Hippocampal formation (tissue), 2 donors: ENCODE measurements around the gene CREBBP.
A peak's percentile ranks its signal among the peaks of the same experiment; 100 is the strongest.
"Not testable (repeated sequence)": the region's sequence is repeated elsewhere in the genome, so short reads cannot be mapped to it uniquely, and the experiment has no call there.

Experiments used
- DNase-seq, 2 donors: peaks; one replicate each; lab custom pipeline; 2025; lab: John Stamatoyannopoulos, UW

CREBBP gene

DNA sequence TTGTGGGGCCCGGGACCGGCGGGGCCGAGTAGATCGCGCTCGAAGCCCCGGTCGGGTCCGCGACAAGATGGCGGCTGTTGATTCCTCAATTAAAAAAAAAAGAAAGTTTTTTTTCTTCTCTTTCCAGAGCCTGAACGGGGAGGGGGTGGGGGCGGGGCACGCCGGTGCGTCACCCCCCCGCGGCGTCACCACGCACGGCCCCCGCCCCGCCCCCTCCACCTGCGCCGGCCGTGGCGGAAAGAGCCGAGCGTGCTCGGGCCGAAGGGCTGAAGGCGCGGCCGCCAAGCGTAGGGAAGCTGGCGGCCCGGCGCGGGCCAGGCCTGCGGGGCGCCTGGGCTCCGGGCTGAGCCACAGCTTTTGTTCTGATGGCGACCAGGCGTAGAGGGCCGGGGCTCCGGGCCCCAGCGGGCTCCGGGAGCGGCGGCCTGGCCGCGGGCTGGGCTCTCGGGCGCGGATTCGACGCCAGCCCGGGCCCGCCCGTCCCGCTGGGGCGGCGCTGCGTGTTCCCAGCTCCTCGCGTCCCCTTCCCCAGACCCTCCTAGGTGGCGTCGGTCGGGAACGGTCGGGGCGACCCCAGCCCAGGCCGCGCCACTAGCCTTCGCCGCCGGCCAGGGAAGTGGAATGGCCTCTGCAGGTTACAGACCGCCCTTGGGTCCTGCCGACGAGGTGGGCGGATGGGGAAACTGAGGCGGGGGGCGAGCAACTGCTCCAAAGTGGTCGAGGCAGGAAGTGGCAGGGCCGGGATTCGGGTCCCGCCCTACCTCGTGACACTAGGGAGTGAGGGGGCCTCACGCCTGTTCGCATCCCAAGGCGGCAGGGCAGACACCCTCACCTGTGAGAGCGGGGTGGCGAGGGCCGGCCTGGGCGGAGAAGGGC, at the start of gene CREBBP:
TSS of gene CREBBP (minus strand) at position 91 of the 876 bp plus-strand sequence. CDS start 797 bp downstream, outside the sequence.
- peak; percentile 77 to 80 for DNase-seq

DNA sequence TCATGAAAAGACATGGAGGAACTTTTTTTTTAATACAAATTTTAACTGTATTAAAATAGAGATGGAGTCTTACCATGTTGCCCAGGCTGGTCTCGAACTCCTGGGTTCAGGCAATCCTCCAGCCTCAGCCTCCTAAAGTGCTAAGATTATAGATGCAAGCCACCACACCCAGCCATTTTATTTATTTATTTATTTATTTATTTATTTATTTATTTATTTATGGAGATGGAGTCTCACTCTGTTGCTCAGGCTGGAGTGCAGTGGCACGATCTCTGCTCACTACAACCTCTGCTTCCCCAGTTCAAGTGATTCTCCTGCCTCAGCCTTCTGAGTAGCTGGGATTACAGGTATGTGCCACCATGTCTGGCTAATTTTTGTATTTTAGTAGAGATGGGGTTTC, 46.6 kb upstream of the CREBBP start:
- DNase-seq = not testable (repeated sequence)

DNA sequence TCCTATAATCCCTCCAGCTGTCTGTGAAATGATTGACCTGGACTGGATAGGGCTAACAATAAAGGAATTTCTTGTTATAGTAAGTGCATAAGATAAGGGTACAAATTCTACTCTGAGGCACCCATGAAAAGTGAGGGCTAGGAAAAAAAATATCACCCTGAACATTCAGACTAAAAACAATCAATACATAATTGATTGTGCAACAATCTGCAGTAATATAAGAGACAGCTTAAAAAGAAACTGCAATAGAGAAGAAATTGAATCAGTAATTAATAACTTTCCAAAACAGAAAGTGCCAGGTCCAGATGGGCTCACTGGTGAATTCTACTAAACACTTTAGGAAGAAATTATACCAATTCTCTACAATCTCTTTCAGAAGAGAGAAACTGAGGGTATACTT, 44.2 kb upstream of the CREBBP start:
- no peak for DNase-seq

DNA sequence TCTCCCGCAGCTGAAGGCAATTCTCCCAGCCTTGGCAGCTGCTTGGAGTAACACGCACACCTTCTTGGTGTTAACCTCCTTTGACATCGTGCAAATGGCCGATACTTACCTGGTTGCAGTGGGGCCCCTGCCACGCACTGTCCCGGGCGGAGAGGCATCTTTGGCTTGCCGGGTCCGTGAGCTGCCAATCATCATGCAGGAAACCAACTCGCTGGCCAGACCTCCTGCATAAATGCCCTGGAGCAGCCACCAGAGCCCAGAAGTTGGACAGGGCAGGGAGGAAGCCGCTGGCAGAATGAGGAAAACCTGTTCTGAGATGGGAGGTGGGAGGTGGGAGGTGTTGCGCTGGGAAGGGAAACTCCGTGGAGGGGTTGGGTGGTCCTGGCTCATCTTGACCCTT, 41.7 kb upstream of the CREBBP start:
- no peak for DNase-seq

DNA sequence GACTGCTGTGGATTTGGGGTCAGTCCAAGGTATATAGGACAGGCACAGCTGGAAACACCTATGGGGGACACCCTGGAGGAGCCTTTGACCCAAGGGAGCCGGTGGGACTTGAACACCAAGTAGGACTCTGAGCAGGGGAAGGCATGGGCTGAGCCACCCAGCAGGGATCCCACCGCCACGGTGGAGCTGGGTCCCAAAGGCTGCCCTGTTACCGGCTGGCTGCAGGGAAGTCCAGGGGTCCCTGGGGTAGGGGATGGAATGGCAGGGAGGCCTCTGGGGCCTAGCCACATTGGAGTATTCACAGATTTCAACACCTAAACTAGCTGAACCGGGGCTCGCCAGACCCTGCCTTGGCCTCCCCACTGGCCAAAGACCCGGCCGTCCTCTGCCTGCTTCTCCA, 39.7 kb upstream of the CREBBP start:
- DNase-seq = no peak

DNA sequence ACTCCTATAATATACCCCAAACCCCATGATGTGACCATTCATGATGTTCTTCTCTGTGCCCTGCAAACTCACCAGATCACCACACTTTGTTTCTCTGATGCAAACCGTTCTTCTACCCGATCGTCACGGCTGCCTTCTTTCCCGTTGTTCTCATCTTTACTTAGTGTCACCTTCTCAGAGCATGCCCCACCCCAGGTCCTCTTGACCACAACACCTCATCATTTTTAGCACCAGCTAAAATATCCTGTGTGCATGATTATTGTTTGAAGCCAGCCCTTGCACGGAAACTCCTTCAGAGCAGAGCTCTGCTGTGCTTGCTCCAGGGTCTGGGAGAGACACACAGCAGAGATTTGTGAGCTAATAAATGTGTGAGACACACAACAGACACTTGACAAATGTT, 38.9 kb upstream of the CREBBP start:
- DNase-seq = no peak

DNA sequence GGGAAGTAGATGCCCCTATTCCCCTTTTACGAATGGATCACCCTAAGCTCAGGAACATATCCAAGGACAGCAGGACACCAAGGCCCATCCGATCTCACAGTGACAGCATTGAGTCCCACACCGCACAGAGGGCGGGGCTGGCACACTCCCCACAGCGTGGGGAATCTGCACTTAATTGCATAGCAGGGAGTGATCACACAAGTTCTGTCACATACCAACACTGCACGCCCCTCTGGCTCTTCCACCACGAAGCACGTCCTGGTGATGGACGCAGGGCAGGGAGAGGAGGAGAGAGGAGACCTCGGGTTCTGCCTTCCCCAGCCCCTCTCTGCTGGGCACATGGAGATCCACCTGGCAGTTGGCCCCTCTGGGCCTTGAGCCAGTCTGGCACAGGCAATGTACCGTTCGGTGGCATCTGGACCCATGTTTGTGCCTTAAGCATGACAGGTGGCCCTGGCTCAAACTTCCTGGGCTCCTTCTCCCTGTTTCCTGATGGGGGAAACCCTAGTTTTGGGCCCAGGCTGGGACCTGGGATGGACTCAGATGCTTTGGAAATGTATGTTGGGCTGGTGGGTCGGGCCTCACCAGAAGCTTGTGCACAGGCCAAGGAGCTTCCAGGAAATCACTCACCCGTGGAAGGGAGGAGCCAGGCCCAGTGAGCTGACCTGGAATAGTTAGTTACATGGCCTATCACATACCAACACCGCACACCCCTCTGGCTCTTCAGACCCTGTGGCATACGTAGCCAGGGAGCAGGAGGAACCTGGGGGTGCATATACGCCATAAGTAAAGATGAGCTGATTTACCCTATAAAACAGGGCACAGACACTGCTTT, 35.1 kb upstream of the CREBBP start:
- DNase-seq = no peak

DNA sequence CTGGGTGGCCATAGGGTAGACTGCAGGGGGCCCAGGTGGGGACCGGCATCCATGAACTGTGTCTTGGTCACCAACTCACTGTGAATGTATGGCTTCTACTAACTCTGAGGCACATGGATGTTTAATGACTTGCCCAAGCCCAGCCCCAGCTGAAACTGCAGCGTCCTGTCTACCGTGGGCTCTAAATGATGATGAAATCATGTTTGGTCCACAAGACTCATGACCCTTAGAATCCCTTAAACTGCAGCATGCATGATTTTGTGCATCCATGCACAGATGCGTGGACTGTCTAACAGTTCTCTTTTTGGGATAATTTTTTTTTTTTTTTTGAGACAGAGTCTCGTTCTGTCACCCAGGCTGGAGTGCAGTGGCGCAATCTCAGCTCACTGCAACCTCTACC, 32.4 kb upstream of the CREBBP start:
- no peak for DNase-seq

DNA sequence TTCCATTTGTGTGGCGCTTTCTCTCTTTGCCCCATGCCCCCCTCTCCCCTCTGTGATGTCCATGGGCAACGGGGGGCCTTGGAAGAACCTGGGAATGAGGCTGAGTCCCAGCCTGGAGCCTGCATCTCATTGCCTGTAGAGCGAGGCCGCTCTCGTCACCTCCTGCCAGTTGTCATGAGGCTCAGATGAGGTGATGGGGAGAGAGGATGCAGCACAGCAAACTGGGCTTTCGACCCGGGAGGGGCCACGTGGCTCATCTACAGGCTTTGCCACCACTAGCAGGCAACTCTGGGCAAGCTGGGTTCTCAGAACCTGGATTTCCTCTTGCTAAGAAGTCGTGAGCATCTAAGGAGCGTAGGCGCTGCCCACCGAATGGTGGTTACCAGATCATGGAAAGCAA, 31.9 kb upstream of the CREBBP start:
- no peak for DNase-seq

DNA sequence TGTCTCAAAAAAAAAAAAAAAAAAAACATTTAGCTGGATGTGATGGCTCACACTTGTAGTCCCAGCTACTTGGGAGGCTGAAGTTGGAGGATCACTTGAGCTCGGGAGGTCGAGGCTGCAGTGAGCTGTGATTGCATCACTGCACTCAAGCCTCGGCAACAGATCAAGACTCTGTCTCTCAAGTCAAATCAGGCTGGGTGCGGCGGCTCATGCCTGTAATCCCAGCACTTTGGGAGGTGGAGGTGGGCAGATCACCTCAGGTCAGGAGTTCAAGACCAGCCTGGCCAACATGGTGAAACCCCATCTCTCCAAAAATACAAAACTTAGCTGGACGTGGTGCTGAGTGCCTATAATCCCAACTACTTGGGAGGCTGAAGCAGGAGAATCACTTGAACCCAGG, 31.2 kb upstream of the CREBBP start:
- DNase-seq = not testable (repeated sequence)

DNA sequence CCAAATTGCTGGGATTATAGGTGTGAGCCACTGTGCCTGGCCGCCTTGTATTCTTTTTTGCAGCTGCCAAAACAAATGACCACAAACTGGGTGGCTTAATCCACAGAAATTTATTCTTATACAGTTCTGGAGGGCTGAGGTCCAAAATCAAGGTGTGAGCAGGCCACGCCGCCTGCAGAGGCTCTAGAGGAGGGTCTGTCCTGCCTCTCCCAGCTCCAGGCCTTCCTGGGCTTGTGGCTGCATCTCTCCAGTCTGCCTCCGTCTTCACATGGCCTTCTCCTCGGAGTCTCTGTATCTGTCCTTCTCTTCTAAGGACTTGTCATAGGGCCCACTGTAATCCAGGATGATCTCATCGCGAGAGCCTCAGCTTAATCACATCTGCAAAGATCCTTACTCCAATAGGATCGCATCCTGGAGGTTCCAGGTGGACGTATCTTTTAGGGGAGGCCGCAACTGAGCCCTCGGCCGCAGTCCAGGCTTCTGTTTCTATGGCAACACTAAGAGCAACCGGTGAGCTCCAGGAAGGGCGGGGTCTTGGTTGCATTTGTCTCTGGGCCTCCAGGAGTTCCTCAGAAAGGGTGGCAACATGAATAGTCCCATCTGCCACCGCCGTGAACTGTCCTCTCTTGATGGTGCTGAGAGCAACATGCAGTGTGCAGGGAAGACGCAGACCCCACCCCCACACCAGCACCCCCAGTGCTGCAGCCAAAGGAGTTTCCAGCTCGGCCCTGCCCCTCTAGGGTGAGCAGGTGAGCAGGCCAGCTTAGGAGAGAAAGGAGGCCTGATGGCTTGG, 29.5 kb upstream of the CREBBP start:
- DNase-seq = no peak

DNA sequence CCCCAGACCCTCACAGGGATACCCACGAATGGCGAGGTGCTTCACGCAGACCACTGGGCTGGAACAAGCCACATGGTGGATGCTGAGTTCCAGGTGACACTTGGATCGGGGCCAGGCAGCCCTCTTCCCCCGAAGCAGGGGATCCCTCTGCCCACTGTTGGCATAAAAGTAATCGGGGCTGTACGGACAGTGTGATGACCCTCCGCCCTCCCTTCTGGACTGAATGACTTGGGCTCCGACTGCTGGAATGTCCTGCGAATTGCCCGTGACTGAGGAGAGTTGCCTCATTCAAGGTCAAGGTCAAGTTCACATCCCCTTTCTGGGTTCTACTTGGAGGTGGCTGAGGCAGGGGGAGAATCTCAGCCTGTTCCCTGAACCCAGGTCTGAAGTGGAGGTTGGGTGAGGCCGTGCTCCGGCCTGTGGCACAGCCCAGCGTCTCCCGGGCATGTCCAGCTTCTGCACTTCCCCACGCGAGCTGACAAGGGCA, 28.5 kb upstream of the CREBBP start:
- no peak for DNase-seq

DNA sequence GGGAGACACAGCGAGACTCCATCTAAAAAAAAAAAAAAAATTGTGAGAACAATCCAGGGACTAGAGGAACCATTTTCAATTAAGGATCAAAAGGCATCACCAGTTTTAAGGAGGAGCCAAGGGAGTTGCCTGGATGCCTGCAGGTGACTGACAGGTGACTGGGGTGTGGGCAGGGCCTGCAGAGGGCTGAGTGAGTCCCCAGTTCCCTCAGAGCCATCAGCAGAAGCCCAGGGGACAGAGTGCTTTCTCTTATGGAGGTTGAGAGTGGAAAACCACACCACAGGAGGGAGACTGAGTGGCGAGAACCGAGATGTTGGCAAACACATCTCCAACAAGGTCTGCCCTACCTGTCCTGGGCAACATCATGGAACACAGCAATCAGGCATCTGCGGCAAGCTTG, 27.1 kb upstream of the CREBBP start:
- no peak for DNase-seq

DNA sequence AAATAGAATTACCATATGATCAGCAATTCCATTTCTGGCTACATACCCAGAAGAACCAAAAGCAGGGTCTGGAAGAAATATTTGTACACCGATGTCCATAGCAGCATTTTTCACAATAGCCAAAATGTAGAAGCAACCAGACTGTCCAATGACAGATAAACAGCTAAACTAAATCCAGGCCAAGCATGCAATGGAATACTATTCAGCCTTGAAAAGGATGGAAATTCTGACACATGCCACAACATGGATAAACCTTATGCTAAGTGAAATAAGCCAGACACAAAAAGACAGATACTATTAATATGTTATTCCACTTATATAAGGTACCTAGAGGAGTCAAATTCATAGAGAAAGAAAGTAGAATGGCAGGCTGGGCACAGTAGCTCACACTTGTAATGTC, 25.9 kb upstream of the CREBBP start:
- no peak for DNase-seq

DNA sequence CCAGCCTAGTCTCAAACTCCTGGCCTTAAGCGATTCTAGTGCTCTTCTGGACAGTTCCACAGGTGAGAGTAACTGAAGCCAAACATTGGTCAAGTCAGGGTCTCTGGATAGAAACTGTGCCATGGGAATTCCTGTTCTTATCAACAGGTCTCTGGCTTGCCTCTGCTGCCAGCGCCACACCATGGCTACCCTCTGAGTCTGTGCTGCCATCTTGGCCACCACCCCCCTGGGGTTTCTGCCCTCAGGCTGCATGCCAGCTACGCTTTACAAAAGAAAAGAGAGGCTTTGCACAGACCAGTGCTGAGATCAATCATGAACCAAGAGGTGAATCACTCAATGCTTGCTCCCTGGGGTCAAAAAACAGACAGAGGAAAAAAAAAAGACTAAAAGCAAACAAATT, 24.4 kb upstream of the CREBBP start:
- no peak for DNase-seq

DNA sequence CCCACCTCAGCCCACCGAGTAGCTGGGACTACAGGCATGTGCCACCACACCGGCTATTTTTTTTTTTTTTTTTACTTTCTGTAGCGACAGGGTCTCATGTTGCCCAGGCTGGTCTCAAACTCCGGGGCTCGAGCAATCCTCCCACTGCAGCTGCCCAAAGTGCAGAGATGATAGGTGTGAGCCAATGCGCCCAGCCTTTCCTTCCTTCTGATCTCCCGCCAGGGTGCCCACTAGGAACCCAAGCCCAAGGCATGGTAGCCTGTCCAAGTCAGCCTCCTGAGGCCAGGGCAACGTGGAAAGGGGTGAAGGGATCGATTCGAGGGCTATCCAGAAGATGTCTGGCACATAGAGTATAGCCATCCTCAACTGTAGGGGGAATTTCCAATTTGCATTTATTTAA, 9.6 kb upstream of the CREBBP start:
- DNase-seq = no peak

DNA sequence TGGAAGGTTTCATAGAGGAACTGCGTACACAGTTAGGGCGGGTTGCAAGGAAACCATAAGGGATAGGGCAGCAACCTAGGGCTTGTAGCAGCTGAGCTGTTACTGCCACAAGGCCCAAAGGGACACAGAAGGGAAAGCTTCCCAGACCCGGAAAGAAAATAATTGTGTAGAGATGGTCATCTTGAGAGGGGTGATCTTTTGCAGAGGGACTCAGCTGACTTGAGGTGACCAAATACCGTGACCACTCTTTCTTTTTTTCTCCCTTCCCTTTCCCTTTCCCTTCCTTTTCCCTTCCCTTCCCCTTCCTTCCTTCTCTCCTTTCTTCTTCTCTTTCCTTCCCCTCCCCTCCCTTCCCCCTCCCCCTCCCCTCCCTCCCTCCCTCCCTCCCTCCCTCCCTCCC, 8.5 kb upstream of the CREBBP start:
- DNase-seq = no peak

DNA sequence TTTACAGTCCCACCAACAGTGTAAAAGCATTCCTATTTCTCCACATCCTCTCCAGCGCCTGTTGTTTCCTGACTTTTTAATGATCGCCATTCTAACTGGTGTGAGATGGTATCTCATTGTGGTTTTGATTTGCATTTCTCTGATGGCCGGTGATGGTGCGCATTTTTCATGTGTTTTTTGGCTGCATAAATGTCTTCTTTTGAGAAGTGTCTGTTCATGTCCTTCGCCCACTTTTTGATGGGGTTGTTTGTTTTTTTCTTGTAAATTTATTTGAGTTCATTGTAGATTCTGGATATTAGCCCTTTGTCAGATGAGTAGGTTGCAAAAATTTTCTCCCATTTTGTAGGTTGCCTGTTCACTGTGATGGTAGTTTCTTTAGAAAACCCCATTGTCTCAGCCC, 5.5 kb upstream of the CREBBP start:
- DNase-seq = not testable (repeated sequence)

DNA sequence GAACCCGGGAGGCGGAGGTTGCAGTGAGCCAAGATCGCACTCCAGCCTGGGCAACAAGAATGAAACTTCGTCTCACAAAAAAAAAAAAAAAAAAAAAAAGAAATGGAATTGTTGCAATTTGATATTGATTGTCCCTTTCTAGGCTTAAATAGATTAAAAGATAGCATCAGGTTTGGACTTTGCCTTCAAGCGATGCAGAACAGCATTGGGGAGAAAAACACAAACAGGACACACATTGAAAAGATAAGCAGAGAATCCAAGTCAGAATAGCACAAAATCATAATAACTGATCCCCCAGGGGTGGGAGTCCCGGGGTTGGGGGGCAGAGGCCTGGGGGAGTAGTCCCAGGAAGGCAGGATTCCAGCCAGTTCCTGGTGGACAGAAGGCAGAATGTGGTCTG, 3.9 kb upstream of the CREBBP start:
- DNase-seq = no peak

DNA sequence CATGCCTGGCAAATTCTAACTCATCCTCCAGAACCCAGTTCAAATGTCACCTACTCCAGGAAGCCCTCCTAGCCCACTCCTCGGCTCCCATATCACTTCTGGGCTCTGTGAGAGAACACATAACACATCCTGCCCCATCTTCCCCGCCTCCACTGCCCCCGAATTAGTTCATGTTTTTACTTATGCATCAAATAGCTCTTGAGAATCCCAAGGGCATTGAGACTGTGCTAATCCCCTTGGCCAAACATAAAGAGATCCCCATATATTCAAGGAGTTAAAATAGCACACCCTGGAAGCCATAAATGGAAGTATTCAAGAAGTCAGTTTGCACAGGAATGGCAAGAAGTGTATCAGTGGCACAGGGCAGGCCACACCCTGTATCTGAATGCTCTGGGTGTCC, 2.0 kb upstream of the CREBBP start:
- DNase-seq = no peak

DNA sequence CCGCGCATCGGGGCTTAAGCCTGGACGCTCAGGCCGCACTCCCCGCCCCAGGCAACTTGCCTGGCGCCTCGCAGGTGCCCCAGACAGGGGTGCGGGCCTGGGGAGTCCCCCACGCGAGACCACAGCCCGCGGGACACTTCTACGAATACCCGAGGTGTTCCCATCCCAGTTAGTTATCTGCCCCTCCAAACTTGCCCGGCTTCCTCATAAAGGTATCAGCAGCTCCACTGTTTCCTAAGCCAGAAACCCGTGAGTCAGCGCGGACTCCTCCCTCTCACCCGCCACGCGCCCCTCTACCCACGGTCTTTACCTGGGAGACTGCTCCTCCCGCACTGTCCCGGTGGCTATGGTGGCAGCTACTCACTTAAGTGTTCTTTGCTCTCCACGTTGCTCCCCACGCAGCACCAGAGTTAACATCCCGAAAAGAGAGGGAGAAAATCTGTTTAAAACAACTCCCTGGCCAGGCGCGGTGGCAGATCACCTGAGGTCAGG, 1.0 kb upstream of the CREBBP start:
- no peak for DNase-seq
